Right kidney (tissue), 1 donor: ENCODE data around the gene SLIT1.

Experiments
- DNase-seq: peaks from one replicate; pipeline ENCODE4 v3.0.0-alpha.2; 2016

Gene SLIT1

GRCh38 chr10:97019213-97019844, 166.4 kb downstream of the SLIT1 start:
- no peak for DNase-seq

- DNase-seq: no peak
These were observed 167.2 kb downstream of the SLIT1 start for GRCh38 chr10:97018251-97019212.

DNA sequence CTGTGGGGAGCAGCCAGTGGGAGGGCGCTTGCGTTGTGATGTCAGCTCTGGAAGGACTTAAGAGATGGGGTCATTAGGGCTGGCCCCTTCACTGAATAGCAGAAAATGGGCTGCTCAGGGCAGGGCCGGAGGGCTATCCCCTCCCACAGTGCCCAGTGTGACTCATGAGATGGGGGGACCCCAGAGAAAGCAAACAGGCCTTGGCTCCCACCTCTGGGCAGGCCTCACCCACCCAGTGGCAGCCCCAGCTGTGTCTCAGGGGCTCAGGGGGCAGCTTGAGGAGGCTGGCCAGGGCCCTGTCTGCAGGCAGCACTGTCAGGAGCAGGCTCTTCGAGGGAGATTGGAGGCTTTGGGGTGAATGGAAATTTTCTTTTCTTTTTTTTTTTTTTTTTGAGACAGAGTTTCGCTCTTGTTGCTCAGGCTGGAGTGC, 168.3 kb downstream of the SLIT1 start:
- no peak for DNase-seq

DNA sequence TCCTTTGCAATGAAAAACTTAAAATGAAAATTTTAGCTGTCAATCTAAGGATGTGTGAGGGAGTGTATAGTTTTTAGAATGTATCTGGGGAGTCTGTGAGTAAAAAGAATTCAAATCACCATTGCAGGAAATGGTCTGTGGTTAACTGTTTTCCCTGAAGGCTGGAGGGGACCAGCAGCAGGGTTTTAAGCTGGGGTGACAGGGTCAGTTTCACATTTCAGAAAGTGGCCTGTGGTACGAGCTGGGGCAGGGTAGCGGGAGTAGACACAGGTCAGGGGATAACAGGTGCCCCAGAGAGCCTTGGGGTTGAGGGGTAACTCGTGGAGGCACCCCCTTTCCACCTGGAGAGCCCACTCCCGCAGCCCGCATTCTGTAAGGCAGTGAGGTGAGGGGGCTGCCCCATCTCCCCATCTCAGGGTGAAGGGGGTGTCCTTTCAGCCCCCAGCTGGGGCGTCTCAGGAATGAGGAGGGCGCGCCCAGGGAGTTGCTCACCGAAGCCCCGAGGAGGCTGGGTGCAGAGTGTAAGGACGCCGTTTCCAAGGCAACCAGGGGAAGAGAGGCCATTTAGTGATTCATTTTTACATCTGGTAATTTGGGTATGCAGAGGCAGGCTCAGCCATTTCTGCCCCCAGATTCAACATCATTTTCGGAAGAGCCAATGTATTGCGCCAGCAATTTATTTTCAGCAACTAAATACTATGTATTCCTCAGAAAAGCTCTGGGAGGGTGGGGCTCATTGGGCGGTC, 168.9 kb downstream of the SLIT1 start:
- DNase-seq: no peak

GRCh38 chr10:97015240-97015639, 170.5 kb downstream of the SLIT1 start:
- DNase-seq: no peak

DNA sequence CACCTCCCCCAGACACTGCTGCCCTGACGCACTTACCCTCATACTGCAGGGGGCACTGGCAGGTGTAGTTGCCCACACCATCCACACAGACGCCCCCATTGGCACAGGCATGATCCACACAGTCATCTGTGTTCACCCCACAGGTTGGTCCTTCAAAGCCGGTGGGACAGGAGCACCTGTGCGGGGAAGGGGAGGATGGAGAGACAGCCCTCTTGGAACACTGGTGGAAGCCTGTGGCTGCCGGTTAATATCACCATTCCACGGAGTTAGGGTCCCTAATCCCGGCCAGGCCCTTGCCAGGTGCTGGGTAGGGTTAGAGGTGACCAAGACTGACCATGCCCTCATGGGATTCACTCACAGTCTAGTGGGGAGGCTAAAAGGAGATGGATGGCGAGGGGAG, 171.8 kb downstream of the SLIT1 start:
- no peak for DNase-seq

- no peak for DNase-seq
These were observed 172.2 kb downstream of the SLIT1 start for GRCh38 chr10:97013568-97013967.

GRCh38 chr10:97012470-97012869, 173.3 kb downstream of the SLIT1 start:
- no peak for DNase-seq

DNA sequence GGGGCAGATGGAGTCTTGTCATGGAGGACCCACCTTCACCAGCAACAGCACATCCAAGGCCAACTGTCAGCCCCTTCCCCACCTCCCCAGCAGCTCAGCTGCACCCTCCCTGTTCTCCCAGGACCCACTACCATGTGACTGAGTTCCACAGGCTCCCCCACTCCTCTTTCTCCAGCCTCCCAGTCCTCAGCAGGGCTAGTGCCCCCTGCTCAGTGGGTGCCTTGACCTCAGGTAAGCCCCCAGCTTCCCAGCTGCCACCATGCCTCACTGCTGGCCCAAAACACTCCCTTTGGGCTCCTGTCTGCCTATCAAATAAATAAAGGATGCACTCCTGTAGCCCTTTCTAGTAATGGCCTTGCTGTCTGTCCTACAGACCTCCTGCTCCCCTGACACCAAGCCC, 174.4 kb downstream of the SLIT1 start:
- DNase-seq: no peak

GRCh38 chr10:97010695-97011206, 175.0 kb downstream of the SLIT1 start:
- no peak for DNase-seq

- no peak for DNase-seq
These were observed 178.3 kb downstream of the SLIT1 start for GRCh38 chr10:97007417-97007816.

- no peak for DNase-seq
These were observed 179.4 kb downstream of the SLIT1 start for GRCh38 chr10:97006364-97006763.

DNA sequence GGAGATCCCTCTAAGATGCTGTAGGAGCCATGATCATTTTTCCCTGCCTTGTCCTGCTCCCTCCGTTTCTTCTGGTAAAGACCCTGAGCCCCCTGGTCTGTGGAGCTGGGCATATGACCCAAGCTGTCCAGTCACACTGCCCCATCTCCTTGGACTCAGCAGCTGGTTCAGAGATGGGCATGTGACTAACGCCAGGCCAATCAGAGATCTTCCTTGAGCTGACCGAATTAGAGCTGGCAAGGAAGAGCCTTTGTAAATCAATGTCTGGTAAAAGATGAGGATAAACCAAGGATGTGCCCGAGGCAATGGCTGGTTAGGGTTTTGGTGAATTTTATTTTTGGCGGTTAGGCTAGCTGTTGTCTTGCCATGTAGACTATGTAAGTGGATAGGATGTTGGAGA, 180.4 kb downstream of the SLIT1 start:
- DNase-seq: no peak

GRCh38 chr10:97004591-97004990, 181.2 kb downstream of the SLIT1 start:
- no peak for DNase-seq

DNA sequence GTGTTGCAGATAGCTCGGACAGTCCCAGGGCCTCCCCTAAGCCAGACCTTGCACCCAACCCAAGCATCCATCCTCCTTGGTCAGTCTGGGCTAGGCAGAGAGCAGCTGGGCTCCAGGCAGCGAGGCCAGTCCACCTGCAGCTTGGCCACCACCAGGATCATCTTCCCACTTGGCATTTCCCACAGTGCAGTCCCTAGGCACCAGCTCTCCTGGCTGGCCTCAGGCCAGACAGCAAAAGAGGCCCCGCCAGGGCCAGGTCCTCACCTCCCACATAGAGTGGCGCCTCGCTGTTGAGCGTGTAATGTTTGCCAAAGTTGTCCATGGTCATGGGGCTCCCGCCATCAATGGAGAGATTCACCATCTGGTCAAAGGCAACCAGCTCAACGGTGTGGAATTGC, 182.0 kb downstream of the SLIT1 start:
- no peak for DNase-seq

DNA sequence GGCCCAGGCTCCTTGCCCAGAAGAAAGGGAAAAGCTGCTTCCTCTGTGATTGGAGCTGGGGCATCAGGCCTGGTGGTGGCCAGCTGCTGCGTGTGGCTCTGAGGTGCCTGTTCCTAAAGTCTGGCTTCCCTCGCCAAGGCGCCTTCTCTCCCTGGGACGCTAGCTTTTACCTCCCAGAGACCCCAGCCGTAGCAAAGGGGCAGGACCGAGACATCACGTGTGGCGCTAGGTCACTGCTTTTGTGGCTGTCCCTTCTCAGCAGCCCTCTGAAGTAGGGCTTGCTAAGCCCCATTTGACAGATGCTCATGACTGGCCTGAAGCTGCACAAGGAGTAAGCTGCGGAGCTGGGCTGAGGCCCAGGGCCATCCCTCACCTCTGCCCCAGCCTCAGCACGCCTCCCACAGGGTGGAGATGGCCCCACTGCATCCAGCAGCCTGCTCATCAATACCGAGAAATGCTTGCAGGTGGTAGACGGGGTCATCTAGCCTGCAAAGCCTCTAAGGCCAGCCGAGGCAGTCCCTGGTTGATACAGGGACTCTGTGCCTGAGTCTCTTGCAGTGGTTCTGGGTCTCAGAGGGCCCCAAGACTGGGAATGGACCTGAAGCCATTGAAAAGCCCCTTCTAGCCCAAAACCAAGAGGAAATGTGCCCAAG, 182.5 kb downstream of the SLIT1 start:
- DNase-seq: no peak

GRCh38 chr10:97002670-97003069, 183.1 kb downstream of the SLIT1 start:
- no peak for DNase-seq

- DNase-seq: no peak
These were observed 184.4 kb downstream of the SLIT1 start for GRCh38 chr10:97001183-97001991.

DNA sequence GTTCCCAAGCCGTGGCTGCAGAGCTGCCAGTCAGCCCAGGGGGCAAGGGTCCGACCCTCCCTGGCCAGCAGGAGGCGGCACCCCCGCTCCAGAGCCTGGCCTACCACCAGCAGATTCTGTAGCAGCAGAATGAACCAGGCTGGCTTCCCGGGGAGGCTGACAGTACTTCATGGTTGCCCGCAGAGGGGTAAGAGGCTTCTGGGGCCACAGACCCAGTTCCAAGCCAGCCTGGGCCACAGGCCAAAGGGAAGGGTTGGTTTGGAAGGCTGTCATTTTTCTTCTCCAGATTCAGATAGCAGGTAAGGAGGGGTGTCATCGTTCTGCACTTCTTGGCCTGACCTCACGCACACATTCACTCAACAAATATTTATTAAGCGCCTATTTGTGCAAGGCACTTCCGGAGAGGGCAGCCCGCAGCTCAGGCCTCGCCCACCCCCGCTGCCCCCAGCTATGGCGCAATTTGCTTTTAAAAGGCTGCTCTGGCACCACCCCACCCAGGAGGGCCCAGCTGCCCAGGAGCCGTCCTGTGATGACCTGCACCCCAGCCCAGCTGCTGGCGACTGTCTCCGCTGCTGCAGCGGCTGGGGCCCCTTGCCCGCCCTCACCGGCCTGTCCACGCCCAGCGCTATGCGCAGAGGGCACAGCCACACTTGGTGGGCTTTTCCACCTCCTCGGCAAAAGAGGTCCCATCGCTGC, 185.1 kb downstream of the SLIT1 start:
- no peak for DNase-seq

- no peak for DNase-seq
These were observed 185.8 kb downstream of the SLIT1 start for GRCh38 chr10:96999987-97000386.

GRCh38 chr10:96999337-96999736, 186.4 kb downstream of the SLIT1 start:
- no peak for DNase-seq
